GM19043 (cell line): ENCODE data around the gene VHLL.

Source experiments
- ATAC-seq: cut with Tn5 transposase; IDR thresholded peaks from one replicate; pipeline ENCODE4 v1.9.1; 2021; ENCODE audit warnings: low read depth; ENCODE audit not compliant: unreplicated experiment

Gene VHLL

DNA sequence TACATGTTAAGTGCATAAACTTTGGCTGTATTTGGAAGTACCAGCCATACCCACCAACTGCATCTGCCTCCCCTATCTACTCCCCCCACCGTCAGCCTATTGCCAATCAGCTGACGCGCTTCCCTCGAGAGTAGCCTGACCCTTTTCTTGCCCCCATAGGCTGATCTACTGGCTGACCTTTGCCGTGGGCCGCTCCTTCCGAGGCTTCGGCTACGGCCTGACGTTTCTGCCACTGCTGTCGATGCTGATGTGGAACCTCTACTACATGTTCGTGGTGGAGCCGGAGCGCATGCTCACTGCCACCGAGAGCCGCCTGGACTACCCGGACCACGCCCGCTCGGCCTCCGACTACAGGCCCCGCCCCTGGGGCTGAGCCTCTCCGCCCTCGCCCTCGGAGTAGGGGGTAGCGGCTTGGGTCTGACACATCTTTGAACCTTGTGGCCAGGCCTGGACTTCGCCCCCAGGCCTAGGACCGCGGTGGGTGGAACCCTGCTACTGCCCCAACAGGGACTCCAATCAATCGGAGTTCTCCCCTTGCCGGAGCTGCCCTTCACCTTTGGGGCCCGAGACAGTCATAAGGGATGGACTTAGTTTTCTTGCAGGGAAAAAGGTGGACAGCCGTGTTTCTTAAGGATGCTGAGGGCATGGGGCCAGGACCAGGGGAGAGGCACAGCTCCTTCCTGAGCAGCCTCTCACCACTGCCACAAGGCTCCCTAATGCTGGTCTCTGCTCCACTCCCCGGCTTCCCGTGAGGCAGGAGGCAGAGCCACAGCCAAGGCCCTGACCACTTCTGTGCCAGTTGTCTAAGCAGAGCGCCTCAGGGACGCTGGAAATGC, 7.7 kb downstream of the VHLL start:
- no peak for ATAC-seq

DNA sequence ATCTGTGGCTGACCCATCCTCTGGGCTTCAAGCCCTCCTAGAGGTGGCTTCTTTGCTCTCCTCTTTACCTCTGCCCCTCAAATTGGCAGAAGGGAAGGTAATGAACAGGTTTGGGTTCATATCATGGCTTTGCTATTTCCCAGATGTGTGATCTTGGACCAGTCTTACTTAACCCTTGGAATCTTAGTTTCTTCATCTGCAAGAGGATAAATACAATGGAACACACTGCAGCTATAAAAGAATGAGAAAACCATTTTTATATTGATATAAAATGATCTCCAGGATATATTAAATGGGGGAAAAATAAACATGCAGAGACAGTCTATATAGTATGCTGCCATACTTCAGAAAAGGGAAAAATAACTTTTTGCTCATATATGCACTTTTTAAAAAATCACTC, 9.2 kb downstream of the VHLL start:
- no peak for ATAC-seq

DNA sequence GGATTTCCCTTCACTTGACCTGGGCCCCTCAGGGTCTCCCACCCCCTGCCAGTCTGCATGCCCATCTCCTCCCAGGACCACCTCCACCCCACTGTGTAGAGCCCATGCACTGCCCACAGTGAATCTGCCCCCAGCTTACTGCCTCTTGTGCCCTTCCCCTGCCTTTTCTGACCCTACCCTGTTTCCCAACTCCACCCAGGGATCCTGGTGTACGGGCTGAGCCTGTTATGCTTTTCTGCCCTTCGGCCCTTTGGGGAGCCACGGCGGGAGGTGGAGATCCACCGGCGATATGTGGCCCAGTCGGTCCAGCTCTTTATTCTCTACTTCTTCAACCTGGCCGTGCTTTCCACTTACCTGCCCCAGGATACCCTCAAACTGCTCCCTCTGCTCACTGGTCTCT, 13.0 kb downstream of the VHLL start:
- no peak for ATAC-seq

DNA sequence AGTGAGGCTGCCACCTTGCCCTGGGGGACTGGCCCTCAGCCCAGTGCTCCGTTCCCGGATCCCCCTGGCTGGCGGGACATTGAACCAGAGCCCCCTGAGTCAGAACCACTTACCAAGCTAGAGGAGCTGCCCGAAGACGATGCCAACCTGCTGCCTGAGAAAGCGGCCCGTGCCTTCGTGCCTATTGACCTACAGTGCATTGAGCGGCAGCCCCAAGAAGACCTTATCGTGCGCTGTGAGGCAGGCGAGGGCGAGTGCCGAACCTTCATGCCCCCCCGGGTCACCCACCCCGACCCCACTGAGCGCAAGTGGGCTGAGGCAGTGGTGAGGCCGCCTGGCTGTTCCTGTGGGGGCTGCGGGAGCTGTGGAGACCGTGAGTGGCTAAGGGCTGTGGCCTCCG, 13.7 kb downstream of the VHLL start:
- no peak for ATAC-seq

DNA sequence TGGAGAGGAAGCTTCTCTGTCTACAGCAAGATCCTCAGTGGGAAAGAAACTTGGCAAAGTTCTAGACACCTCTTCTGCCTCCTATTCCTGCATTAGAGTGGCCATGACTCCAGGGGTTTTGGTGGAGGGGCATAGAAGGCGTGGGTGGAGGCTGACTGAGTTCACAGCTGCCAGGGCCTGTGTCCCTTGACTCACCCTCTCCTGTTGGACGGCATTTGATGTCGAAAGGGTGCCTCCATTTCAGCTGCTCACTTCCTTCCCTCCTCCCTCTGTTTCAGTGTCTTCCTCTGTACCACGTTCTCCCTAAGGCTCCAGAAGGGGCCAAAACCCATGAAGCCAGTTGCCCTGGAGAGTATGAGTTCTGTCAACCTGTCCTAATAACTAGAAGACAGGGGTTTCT, 14.3 kb downstream of the VHLL start:
- no peak for ATAC-seq

DNA sequence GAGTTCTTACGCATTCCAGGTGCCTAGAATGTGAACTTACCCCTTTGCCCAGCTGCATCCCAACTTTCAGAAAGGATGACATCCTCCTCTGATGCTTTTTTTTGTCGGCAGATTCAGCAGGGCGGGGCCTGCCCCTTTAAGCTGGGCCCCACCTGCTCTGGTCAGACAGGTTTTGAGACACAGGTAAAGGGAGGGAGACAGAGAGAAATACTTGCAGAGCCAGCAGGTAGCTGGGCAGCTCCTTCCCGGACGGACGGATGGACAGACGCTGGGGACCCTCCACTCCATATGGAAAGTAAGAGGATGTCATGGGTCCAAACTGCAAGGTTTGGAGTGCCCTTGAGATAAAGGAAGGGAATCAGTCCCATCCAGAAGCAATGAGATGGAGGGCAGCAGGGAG, 15.0 kb downstream of the VHLL start, which contains the start of gene TMEM79:
TSS of gene TMEM79 (plus strand) at position 214 of the 400 bp plus-strand sequence. CDS start 902 bp downstream, outside the sequence.
- ATAC-seq = no peak

DNA sequence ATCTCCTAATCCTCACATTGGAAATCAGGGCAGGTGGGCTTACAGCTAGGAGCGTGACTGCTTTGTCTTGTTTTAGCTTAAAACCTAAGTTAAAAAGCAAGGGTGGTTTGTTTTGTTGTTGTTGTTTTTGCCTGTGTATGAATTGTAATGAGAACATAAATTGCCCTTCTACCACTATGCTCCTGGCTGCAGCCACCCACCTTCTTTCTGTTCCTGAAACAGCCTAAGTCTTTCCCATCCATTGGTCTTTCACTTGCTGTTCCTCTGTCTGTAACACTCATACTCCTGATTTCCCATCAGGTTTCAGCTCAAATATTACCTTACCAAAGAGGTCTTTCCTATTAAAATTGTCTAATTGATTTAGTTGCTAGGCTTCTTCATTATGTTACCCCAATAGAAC, 15.6 kb downstream of the VHLL start:
- no peak for ATAC-seq

DNA sequence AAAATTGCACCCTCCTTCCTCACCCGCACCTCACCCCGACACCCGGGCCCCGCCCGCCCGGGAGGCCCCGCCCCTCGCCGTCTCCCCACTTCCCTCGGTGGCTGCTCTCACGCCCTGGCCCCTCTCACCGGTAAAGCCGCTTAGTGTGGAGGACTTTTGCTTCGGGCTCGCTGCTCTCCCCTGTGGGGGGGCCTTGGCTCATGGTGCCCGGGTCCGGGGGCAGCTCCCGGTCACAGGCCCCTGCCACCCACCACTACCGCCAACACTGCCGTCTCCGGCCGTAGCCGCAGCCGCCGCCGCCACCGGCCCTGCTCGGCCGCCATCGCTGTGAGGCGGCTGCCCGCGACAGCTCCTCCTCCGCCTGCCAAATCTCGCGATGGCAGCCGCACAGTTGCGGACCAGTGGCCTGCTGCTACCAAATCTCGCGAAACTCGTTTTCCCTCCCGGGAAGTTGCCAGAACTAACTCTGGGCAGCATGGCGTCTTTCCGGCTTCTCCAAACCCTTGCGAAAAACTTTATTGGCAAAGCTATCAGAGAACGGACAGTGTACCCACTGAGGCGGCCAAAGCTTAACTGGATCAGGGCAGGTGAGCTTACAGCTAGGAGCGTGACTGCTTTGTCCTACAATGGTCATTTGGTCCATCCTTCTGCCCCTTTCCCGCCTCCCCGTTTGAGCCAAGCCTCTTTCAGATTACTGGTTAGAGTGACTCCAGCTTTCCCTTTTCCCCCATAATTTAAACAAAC, 16.5 kb downstream of the VHLL start, which contains the start of gene SMG5:
TSS of gene SMG5 (minus strand) at position 347 of the 744 bp plus-strand sequence. CDS start at position 202, 145 bp downstream.
- peak; percentile 81 for ATAC-seq

DNA sequence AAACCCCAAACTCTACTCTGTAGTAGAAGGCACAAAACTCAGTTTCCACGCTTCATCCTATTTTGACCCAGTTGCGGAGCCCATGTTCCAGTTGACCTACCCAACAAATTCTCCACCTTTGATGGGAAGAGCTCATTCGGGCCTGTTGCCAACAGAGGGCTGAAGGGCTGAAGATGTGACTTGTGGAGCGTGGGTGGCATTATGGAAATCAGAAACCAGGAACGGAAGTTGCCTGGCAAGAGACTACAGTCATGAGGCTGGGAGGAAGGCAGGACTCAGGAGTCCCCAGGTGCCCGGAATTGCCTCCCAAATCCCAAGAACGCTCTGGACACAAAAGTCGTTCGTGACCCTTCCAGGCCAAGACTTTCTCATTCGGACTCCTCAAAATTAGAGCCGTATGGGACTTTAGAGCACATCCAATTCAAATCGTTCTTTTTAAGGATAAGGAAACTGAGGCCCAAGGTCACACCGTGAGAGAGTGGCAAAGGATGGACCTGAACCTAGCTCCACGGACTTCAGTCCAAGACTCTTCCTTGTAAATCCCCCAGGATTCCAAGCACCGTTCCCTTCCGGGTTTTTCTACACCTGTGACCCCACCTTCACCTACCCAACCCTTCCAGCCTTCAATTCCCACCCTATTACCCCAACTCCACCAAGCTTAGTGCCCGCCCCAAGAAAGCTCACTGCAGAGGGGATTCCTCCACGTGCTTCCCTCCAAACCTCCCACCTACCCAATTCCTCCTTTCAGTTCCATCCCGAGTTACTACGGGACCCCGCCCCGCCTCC, 17.2 kb downstream of the VHLL start:
- ATAC-seq = no peak

DNA sequence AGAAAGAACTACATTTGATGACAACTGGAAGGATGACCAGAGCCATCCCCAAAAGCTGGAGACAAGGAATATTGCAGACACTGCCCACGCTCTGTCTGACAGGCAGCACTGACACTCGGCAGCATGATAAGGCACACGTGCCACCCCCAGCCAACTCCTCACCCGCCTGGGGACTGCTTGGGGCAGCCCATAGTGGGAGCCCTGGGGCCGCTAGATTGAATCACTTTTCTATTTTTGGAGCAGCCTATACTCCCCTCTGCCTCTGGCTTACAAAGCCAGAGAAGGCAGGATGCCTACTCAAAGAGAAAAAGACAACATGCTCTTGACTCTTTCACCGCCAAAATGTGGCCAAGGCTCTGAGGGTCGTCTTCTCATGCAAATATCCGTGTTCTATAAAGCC, 17.8 kb downstream of the VHLL start:
- ATAC-seq = no peak

DNA sequence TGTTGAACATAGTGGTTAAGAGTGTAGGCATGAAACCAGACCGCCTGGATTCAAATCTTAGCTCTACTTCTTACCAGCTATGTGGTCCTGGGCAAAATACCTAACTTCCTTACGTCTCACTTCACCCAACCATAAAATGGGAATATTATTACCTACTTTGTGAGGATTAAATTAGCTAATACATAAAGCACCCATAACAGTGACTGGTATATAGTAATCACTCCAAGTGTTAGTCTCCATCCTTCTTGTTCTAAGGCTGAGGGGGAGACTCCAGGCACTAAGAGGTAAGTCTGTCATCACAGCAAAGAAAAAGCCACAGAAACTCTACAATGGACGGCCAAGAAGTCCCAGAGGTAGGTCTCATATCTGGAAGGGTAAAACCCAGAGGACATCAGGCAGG, 19.3 kb downstream of the VHLL start:
- ATAC-seq = no peak

DNA sequence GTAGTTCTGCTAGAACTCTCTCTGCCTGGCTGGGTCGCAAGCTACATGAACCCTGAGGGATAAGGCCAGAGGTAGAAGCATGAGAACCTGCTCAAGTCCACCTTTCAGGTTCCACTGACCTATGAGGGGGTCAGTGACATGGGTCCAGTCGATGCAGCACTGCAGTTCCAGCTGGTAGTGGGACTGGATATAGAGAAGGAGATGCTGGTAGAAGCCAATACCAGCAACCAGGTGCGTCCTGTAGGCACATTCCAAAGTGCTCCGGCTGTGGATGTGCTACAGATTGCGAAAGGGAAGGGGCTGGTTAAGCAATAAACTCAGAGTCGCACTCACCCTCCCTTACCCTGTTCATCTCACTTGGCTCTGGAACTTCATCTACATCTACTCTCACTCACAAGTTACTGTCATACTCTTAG, 22.1 kb downstream of the VHLL start:
- no peak for ATAC-seq

DNA sequence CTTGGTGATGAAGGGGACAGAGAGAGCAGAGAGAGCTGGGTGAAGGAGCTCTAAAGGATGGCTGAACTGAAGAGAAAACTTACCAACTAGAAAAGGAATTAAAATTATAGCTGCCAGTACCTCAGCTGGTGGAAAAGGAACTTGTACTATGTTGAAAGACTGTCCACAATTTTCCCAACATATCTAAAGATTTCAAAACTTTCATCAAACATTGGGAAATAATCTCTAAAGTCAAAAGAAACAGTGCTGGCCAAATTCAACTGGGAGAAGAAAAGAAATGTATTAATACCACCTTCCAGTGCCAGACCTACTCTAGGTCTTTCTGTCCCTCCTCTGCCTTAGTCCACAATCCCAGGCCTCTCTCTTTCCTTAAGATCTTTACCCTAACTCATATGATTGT, 22.6 kb downstream of the VHLL start:
- ATAC-seq = no peak

DNA sequence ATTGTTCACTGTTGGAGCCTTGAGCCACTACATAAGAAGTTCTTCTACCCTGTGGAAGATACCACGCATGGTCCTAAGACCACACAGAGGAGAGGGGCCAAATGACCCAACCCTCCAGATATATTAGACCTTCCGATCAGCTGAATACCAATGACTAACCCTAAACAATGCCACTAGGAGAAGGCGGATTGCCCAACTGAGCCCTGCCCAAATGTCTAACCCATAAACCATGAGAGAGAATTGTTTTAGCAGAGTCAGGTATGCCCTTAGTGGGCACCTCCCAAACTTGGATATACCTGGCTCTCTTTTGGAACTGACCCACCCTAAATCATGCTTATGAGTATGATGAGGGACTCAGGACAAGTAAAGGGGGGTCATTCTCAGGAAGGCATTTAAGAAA, 28.8 kb downstream of the VHLL start:
- ATAC-seq = no peak

DNA sequence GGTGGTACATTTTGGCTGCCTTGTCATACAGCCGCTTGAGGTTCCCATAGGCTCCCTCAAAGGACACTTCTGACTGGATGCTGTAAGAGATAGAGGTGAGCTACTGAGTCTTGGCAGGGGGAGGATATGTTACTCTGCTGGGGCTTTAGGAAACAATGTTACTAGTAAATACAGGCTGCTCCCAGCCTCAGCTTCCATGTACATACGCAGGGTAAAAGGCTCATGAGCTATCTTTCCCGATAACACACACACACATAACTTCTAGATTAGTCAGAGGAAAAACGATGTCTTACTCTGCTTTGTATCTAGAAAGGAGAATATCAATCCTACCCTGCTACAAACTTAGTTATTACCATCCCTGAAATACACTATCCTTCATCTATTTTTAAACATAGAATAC, 30.8 kb downstream of the VHLL start:
- no peak for ATAC-seq

DNA sequence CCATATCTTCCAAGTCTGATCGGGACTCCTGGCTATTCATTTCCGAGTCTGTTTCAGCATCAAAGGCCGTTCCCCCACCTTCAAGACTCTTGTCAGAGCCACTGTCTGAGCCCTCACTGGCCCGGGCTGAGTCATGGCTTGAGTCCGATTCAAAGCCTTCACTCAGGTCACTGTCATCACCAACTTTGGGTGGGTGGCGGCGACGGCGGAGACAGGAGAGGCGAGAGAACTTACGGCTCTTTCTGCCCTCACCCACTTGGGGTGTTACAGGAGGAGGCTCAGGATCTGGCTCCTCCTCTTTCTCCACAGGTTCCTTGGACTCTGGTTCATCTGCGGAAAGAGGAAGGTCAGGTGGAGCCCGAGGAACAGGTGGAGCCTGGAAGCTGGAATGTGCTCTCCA, 33.1 kb downstream of the VHLL start:
- ATAC-seq = no peak

DNA sequence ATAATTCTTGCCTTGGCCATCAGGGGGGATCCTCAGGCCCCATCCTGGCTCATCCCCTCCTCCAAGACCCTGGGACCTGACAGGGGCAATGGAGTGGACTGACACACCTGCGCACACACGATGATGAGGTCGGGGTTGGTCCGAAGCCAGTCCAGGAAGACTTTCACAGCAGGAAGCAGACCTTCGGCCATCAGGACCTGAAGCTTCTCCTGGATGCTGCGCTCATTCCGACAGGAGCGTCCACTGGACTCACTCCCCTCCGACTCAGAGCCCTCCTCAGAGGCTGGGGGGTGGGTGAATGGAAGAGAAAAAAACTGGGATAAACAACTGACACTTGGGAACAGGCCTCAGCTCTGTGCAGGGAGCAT, 35.8 kb downstream of the VHLL start:
- ATAC-seq = no peak

DNA sequence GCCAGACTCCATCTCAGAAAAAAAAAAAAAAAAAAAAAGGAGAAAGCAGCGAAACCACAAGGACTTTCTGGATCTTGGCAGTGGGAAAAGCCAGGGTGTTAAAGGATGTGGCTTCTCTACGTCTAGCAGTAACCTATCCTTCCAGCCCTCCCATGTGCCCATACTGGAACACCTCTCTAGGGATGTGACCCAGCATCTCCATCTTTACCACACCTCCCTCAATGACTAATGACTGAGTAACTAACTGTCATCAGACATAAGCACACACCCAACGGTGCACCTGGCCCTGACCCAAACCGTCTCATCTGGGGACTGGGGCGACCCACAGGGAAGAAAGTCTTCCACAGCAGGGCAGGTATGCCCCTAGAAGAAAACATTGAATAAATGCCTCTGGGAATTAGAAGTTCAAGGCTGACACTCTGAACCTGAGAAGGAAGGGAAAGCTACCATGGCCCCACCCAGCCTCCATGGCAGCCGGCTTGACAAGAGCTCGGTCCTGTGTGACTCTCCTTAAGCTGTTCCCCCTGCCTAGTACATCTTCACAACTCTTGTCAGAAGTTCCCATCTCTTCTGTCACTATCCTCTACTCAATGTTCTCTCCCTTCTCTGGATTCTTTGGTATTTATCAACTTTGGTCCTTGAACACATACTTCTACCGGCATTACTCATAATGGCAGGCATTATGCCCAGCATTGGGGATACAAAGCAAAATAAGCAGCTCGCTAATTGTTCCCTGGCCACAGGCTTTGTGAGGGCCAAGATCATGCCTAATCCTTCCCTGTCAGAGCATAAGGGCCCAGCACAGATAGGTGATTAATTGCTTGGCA, 36.4 kb downstream of the VHLL start:
- ATAC-seq = no peak

DNA sequence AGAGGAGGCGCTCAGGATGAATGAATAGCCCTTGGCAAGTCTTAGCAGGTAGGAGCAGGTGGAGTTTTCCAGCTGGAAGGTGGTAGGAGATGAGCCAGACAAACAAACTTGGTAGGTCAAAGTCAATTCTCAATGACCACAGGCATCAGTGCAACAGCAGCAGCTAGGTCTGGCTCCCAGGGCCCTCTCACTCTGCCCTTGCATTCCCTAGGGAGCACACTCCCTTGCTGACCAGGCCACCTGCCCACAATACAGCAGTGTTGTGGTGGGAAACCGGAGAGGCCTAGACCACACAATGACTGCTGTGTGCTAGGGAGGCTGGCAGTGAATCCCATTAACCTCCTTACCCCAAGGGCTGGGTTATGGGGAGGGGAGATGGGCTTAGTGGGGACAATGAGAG, 38.2 kb downstream of the VHLL start:
- no peak for ATAC-seq

DNA sequence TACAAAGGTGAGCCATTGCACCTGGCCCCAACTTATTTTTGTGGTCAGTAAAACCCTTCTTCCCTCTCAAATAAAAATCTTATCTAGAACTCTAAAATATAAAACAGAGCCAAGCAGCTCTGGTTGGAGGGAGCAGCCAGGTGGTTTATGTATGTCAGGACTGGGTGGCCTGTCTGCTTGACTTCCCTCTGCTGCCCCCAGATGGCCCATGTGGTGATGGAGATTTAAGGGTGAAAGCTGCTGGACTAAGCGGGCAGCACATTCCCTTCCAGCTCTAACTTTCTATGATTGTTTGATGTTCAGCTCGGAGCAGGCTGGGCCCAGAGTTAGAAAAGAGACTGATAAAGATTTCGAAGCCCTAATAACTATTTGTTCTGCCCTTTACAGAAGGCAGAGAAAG, 39.3 kb downstream of the VHLL start:
- ATAC-seq = no peak
